RPMI8226 (cell line): Measurements from ENCODE around the gene SCAI.
"Not testable (repeated sequence)": the region's sequence is repeated elsewhere in the genome, so short reads cannot be mapped to it uniquely, and the experiment has no call there.

Experiments
- DNase-seq: peaks from one replicate; pipeline ENCODE4 v3.0.0-alpha.2; 2015

SCAI gene

DNA sequence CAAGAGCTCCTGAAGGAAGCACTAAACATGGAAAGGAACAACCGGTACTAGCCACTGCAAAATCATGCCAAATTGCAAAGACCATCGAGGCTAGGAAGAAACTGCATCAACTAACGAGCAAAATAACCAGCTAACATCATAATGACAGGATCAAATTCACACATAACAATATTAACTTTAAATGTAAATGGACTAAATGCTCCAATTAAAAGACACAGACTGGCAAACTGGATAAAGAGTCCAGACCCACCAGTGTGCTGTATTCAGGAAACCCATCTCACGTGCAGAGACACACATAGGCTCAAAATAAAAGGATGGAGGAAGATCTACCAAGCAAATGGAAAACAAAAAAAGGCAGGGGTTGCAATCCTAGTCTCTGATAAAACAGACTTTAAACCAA, 131.3 kb downstream of the SCAI start:
- DNase-seq = not testable (repeated sequence)

DNA sequence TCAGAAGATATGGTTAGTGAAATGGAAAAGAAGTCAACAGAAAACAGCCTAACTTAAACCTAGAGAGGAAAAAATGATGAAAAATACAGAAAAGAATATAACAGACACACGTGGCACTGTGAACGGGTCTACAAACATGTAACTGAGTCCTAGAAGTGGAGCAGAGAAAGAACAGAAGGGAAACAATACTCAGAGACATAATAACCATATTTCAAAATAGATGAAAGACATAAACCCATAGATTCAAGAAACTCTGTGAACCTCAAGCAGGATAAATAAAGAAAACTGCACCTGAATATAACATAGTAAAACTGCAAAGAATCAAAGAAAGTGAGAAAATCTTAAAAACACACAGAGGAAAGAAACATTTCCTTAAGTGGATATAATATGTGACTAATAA, 134.7 kb downstream of the SCAI start:
- no peak for DNase-seq

DNA sequence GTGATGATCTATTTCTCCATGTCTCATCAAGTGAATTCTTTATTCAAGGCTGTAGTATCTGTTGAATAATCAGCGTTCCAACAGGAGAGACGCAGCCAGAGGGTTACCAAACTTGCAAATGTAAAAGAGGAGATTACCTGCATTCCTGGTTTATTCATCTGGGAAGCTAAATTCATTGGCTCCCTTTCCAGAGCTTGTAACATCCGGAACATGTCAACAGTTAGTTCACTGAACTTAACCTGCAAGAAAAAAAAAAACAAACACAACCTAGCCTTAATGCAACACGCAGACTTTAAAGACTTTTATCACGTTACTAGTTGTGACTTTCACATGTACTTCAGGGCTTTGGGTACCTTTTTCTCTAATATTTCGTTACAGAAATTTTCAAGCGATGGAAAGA, 140.0 kb downstream of the SCAI start:
- DNase-seq = no peak

DNA sequence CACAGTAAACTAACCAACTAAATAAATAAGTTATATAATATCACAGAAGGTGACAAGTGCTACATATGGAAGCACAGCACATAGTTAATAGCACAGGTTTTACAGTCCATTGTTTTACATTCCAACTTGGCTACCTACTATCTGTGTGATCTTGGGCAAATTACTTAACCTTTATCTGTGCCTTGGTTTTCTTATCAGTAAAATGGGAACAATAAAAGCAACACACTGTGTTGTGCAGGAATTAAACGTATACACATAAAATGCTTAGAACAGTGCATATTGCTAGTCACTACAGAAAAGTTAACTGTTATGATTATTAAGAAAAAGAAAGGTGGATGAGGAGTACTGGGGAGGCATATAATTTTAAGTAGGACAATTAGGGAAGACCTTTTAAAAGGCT, 159.6 kb downstream of the SCAI start:
- DNase-seq = no peak

GRCh38 chr9:124980431-124980830, 162.9 kb downstream of the SCAI start:
- no peak for DNase-seq

DNA sequence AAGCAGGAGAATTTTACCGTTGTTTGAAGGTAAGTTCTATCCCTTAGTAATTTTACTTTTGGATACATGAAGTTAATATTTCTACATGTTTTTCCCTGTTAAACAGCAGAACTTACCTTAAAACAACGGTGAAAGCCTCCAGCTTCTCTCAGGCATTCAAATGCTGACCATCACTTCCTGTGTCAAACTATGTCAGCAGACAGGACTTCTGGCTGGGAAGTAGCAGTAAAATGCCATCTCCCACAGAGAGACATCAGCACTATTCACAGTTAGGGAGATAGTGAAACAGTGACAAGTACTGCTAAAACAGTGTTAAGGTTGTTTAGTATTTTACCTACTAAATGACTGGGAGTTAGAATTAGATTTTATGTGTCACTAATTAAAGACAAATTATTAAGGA, 168.2 kb downstream of the SCAI start:
- no peak for DNase-seq

GRCh38 chr9:124973807-124974206, 169.5 kb downstream of the SCAI start:
- DNase-seq = no peak

GRCh38 chr9:124972241-124972770, 171.0 kb downstream of the SCAI start:
- no peak for DNase-seq

DNA sequence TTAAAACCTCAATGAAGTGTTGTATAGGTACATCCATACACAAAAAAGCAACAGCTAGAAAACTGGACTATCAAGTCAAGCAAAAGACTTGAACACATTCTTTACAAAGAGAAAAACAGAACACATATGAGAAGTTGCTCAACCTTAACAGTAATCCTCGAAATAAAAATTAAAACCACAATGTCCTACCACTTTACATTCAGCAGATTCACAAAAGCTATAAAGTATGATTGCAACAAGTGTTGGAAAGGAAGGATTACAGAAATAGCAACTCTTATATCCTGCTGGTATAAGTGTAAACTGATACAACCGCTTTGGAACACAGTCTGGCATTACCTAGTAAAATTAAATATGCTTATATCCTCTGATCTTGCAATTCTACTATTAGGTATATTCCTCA, 173.9 kb downstream of the SCAI start:
- DNase-seq = no peak

DNA sequence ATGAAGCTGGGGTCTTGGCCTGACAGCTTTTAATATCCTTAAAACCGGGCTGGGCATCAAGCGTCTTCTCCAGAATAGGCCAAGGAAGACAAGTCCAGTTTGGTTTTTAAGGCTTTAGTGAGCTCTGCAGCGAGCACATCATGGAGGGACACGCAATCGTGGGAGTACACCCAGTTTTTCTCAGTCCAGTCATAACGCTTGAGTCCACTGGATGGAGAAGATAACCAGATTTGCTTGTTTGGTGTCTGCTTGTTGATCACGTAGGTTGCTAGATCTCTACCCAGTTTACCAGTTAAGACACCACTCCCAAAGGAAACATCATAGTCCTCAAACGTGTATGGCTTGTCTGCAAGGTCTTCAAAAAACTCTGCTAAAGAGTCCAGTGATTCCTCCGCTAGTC, 175.1 kb downstream of the SCAI start:
- DNase-seq = no peak

DNA sequence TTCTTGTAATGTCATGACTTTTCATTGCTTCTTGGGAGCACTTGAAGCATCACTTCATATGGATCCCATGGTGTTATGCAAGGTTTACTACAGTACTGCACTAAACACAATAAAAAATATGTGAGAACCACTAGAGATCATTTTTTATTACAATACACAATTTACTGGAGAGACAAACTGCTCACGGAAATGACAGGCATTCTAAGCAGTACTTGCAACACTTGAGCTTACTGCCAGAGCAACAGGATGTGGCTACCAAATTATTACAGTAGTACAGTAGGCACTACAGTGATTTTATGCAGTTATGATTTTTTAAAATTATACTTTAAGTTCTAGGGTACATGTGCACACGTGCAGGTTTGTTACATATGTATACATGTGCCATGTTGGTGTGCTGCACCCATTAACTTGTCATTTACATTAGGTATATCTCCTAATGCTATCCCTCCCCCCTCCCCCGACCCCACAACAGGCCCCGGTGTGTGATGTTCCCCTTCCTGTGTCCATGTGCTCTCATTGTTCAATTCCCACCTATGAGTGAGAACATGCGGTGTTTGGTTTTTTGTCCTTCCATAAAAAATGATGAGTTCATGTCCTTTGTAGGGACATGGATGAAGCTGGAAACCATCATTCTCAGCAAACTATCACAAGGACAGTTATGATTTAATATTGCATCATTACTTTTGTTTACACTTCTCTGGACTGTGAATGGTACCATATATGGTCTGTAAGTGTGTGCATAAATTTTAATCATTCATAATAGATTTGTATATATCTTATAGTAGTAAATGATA, 177.4 kb downstream of the SCAI start:
- DNase-seq = not testable (repeated sequence)

DNA sequence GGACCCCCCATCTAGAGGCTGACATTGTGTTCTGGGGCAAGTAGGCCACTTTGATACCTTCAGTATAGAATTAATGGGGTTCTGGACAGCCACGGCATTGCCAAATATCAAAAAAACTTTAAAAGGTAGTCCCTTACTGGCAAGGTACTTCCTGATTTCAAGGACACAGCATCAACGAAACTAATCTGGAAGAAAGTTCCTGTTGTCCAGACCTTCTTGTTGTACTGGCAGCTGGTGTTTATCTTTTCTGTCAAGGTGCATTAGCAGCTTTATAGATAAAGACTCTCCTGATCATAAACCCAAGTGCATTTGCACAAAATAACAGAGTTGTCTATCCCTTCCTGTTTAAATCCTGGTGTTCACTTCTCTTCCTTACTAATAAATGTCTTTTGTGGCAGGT, 178.7 kb downstream of the SCAI start:
- no peak for DNase-seq

DNA sequence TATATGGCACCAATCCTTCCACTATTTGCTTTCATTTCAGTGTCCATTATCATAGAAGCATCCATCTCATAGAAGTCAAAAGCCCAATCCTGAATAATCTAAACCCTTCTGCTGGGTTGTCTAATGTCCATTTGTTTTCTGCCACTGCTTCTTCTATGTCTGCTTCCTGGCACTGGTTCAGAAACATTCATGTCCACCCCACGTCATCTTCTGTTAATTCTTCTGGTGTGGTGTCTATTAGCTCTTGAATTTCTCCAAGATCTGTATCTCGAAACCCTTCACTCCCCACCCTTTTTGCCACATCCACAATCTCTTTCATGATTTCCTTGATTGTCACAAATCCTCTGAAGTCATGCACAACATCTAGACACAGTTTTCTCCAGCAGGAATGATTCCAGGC, 179.3 kb downstream of the SCAI start:
- no peak for DNase-seq

- no peak for DNase-seq
Measured at GRCh38 chr9:124960409-124960752, 182.9 kb downstream of the SCAI start.

DNA sequence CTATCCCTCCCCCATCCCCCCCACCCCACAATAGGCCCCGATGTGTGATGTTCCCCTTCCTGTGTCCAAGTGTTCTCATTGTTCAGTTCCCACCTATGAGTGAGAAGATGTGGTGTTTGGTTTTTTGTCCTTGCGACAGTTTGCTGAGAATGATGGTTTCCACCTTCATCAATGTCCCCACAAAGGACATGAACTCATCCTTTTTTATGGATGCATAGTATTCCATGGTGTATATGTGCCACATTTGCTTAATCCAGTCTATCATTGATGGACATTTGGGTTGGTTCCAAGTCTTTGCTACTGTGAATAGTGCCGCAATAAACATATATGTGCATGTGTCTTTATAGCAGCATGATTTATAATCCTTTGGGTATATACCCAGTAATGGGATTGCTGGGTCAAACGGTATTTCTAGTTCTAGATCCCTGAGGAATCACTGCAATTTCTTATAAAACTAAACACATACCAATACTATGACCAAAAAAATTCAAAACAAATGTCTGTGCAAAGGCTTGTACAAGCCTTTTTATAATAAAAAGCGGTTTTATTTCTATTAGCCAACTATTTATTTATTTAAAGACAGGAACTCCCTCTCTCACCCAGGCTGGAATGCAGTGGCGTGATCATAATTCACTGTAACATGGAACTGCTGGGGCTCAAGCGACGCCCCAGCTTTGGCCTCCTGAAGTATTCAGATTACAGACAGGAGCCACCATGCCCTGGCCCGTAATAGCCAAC, 183.5 kb downstream of the SCAI start:
- not testable (repeated sequence) for DNase-seq

DNA sequence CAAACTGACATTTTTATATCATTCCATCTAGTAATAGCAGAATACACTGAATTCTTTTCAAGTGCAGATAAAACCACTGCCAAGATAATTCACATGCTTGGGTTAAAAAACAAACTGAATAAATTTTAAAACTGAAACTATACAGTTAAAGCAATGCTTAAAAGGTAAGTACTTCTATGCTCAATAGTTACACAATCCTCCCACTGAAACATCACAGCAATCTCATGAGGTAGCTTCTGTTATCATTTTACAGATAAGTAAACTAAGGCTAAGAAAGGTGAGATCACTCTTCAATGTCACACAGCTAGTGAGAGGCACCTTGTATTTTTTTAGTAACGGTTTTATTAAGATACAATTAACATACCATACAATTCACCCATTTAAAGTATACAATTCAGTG, 189.1 kb downstream of the SCAI start:
- DNase-seq = no peak

DNA sequence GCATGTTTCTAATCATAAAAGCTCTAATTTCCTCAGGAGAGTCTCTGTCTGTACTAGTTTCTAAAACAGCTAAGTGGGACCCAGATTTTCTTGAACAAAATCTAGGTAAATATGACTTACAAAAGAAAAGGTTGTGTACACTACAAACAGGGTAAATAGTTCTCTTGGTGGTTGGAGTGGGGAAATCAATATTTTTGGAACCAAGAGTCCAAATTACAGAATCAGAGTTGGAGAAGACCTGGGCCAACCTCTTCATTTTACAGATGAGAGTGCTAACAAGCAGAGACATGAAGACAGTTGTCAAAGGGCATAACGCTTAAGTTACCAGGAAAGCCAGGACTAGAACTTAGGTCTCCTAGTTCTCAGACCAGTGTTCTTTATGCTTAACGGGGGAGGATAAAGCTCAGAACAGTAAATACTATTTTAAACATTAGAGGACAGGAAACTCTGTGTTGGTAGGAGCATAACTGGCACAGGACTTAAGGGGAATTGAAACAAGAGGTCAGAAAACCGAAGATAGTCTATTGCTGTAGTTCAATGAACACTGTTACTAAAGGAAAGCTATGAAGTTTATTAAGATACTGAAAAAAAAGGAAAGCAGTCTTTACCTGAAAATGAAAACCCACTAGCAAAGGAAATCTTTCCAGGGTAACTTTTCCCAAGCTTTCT, 193.1 kb downstream of the SCAI start:
- no peak for DNase-seq

- DNase-seq = no peak
Measured at GRCh38 chr9:124949387-124949786, 193.9 kb downstream of the SCAI start.

GRCh38 chr9:124947727-124948391, 195.5 kb downstream of the SCAI start:
- no peak for DNase-seq

DNA sequence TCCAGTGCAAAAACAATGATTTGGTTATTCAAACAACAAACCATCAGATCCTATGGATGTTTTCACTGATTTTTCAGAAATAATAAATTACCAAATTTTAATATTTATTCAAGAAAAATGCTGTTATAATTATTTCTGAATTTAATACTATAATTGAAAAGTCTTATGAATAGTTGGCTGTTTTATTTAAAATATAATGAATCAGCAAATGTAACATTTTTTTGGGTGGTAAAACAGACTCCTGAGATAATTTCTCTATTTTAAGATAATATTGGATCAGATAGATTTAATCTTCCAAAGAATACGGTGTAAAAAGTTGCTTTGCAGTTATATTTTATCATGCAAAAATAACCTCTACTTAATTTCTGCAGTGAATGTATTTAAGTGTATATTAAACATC, 197.2 kb downstream of the SCAI start:
- no peak for DNase-seq

GRCh38 chr9:124941679-124942561, 201.4 kb downstream of the SCAI start:
- peak; percentile 76 for DNase-seq
